Measurements from ENCODE around the gene MYO15B. TPM values are rescaled to one million over a fixed set of nuclear protein-coding genes. Genes with fewer than 3 reads are reported as not detected.

MYO15B gene
- total and polyA plus RNA-seq, 2 of the 13 experiments (the other 11 are each of a cell fraction or from before 2014, with no cell fraction given): 2.8 to 8.1 TPM

DNA sequence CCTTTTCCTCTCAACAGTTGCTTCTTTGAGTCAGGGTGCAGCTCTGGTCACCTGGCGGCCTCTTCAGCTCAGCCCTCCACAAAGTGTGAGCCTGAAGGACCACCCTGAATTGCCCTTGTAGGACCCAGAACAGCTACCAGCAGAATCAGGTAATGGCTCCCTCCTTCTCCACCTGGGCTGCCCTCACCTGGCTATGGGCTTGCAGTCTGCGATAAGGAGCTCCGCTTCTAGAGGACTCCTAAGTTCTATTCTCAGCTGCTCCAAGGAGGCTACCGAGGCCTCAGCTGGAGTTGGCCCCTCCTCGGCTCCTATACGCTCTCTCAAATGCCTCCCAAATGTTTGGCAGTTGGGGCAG, 59.0 kb downstream of the MYO15B start (continued):
- TF ChIP-seq SNRNP70 (IDR thresholded peaks at IDR 0.05; ENCODE audit: low read depth, low read length) (no peak), JDP2 (CRISPR knock-in tag; IDR thresholded peaks at IDR 0.05; ENCODE audit: borderline replicate concordance) (no peak), MNT (IDR thresholded peaks at IDR 0.05) (no peak), ZSCAN21 (CRISPR knock-in tag; IDR thresholded peaks at IDR 0.05; ENCODE audit: borderline replicate concordance) (no peak), ZNF326 (CRISPR knock-in tag; IDR thresholded peaks at IDR 0.05; ENCODE audit: borderline replicate concordance) (no peak), ZSCAN29 (CRISPR knock-in tag; conservative IDR thresholded peaks at IDR 0.05) (no peak), ZNF713 (CRISPR knock-in tag; IDR thresholded peaks at IDR 0.05) (0 out of 2 replicates have a peak, but pooled peaks have one; percentile 5), ZNF441 (CRISPR knock-in tag; IDR thresholded peaks at IDR 0.05; ENCODE audit: borderline replicate concordance) (0 out of 2 replicates have a peak, but pooled peaks have one; percentile 38), MZF1 (CRISPR knock-in tag; IDR thresholded peaks at IDR 0.05; ENCODE audit: borderline replicate concordance) (0 out of 2 replicates have a peak, but pooled peaks have one; percentile 16), ZBTB21 (CRISPR knock-in tag; IDR thresholded peaks at IDR 0.05) (no peak), ZMYM3 (CRISPR knock-in tag; IDR thresholded peaks at IDR 0.05) (no peak), MTA3 (CRISPR knock-in tag; IDR thresholded peaks at IDR 0.05) (no peak)
- TF ChIP-seq, protein P1, sequence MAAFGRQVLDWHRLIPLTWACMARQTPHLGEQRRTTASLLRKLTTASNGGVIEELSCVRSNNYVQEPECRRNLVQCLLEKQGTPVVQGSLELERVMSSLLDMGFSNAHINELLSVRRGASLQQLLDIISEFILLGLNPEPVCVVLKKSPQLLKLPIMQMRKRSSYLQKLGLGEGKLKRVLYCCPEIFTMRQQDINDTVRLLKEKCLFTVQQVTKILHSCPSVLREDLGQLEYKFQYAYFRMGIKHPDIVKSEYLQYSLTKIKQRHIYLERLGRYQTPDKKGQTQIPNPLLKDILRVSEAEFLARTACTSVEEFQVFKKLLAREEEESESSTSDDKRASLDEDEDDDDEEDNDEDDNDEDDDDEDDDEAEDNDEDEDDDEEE (CRISPR knock-in tag; IDR thresholded peaks at IDR 0.05): 0 out of 2 replicates have a peak, but pooled peaks have one; percentile 64

Measured in HepG2 (cell line).